ENCODE data around the gene THADA.

The THADA gene

GRCh38 chr2:43435746-43436145 is 160.1 kb downstream of the THADA start:
- no peak for TF ChIP-seq CTCF (IDR thresholded peaks at IDR 0.05; ENCODE audit: insufficient read depth, missing control alignments)
- FAIRE-seq (no peak), DNase-seq (ENCODE audit: insufficient read length, low spot score) (no peak)

- no peak for TF ChIP-seq CTCF (IDR thresholded peaks at IDR 0.05; ENCODE audit: insufficient read depth, missing control alignments)
- DNase-seq (ENCODE audit: insufficient read length, low spot score) = no peak
- no peak for FAIRE-seq
Measured at GRCh38 chr2:43430489-43430888, 165.3 kb downstream of the THADA start.

GRCh38 chr2:43429369-43429768 is 166.5 kb downstream of the THADA start:
- FAIRE-seq = no peak
- TF ChIP-seq CTCF (IDR thresholded peaks at IDR 0.05; ENCODE audit: insufficient read depth, missing control alignments) = no peak
- DNase-seq (ENCODE audit: insufficient read length, low spot score) = no peak

GRCh38 chr2:43427032-43427424 is 168.8 kb downstream of the THADA start:
- TF ChIP-seq CTCF (IDR thresholded peaks at IDR 0.05; ENCODE audit: insufficient read depth, missing control alignments) = no peak
- DNase-seq (ENCODE audit: insufficient read length, low spot score) (no peak), FAIRE-seq (no peak)

GRCh38 chr2:43426305-43427031 is 169.4 kb downstream of the THADA start:
- TF ChIP-seq CTCF (IDR thresholded peaks at IDR 0.05; ENCODE audit: insufficient read depth, missing control alignments) = no peak
- DNase-seq (ENCODE audit: insufficient read length, low spot score) (no peak), FAIRE-seq (no peak)

GRCh38 chr2:43425659-43426058 is 170.2 kb downstream of the THADA start:
- FAIRE-seq (no peak), DNase-seq (ENCODE audit: insufficient read length, low spot score) (no peak)
- TF ChIP-seq CTCF (IDR thresholded peaks at IDR 0.05; ENCODE audit: insufficient read depth, missing control alignments) = no peak

Data from D721Med (cell line).